HEK293 (cell line): ENCODE data around the gene LRRC51.
A peak's percentile ranks its signal among the peaks of the same experiment; 100 is the strongest.

Experiments
- BCL11B ChIP-seq: fragments of 450-650 bp; formaldehyde crosslinking; IDR thresholded peaks from 2 replicates; pipeline ENCODE4 v1.5.1; 2016; ENCODE audit warnings: low read depth, missing biosample characterization, missing genetic modification characterization
- GLI2 ChIP-seq: fragments of 450-650 bp; formaldehyde crosslinking; IDR thresholded peaks from 2 replicates; pipeline ENCODE4; 2017; ENCODE audit warnings: missing biosample characterization, missing genetic modification characterization, low read depth, borderline replicate concordance
- GLI4 ChIP-seq: fragments of 450-650 bp; formaldehyde crosslinking; IDR thresholded peaks from 2 replicates; pipeline ENCODE4 v1.5.1; 2016; ENCODE audit warnings: missing biosample characterization, missing genetic modification characterization
- HIC1 ChIP-seq: fragments of 450-650 bp; formaldehyde crosslinking; IDR thresholded peaks from 2 replicates; pipeline ENCODE4 v1.5.1; 2016; ENCODE audit warnings: missing biosample characterization, missing genetic modification characterization
- KLF10 ChIP-seq: fragments of 450-650 bp; IDR thresholded peaks from 2 replicates; pipeline ENCODE4 v1.5.1; 2018; ENCODE audit warnings: missing biosample characterization, mild to moderate bottlenecking, missing genetic modification characterization
- KLF7 ChIP-seq: fragments of 450-650 bp; formaldehyde crosslinking; IDR thresholded peaks from 2 replicates; pipeline ENCODE4 v1.5.1; 2016; ENCODE audit warnings: missing biosample characterization, missing genetic modification characterization, borderline replicate concordance
- KLF8 ChIP-seq: fragments of 450-650 bp; formaldehyde crosslinking; IDR thresholded peaks from 2 replicates; pipeline ENCODE4 v1.5.1; 2016; ENCODE audit warnings: missing biosample characterization, missing genetic modification characterization
- KLF9 ChIP-seq: fragments of 450-650 bp; formaldehyde crosslinking; IDR thresholded peaks from 2 replicates; pipeline ENCODE4 v1.5.1; 2016; ENCODE audit warnings: missing biosample characterization, missing genetic modification characterization, low read depth
- RBAK ChIP-seq: fragments of 450-650 bp; formaldehyde crosslinking; IDR thresholded peaks from 2 replicates; pipeline ENCODE4 v1.5.1; 2016; ENCODE audit warnings: missing biosample characterization, missing genetic modification characterization
- TCF7L2 ChIP-seq: IDR thresholded peaks from 2 replicates; pipeline ENCODE4 v1.6.1; 2011; ENCODE audit warnings: low read depth, mild to moderate bottlenecking, inconsistent platforms, low read length, moderate library complexity, borderline replicate concordance
- ZBTB44 ChIP-seq: fragments of 450-650 bp; IDR thresholded peaks from 2 replicates; pipeline ENCODE4 v1.5.1; 2018; ENCODE audit warnings: missing biosample characterization, mild to moderate bottlenecking, missing genetic modification characterization
- ZNF2 ChIP-seq: fragments of 450-650 bp; formaldehyde crosslinking; IDR thresholded peaks from 2 replicates; pipeline ENCODE4 v1.5.1; 2016; ENCODE audit warnings: missing biosample characterization, missing genetic modification characterization
- ZNF335 ChIP-seq: fragments of 450-650 bp; formaldehyde crosslinking; conservative IDR thresholded peaks from 2 replicates; pipeline ENCODE4 v1.5.1; 2016; ENCODE audit warnings: missing biosample characterization, missing genetic modification characterization
- ZNF449 ChIP-seq: fragments of 450-650 bp; formaldehyde crosslinking; IDR thresholded peaks from 2 replicates; pipeline ENCODE4 v1.5.1; 2017; ENCODE audit warnings: missing biosample characterization, mild to moderate bottlenecking, missing genetic modification characterization, moderate library complexity
- ZNF530 ChIP-seq: fragments of 450-650 bp; formaldehyde crosslinking; IDR thresholded peaks from 2 replicates; pipeline ENCODE4 v1.5.1; 2016; ENCODE audit warnings: low read depth, missing biosample characterization, missing genetic modification characterization
- ZNF629 ChIP-seq: fragments of 450-650 bp; formaldehyde crosslinking; IDR thresholded peaks from 2 replicates; pipeline ENCODE4 v1.5.1; 2017; ENCODE audit warnings: missing biosample characterization, missing genetic modification characterization
- ZNF785 ChIP-seq: fragments of 450-650 bp; formaldehyde crosslinking; IDR thresholded peaks from 2 replicates; pipeline ENCODE4 v1.5.1; 2016; ENCODE audit warnings: missing biosample characterization, missing genetic modification characterization
- TF ChIP-seq, protein P1 (sequence below): fragments of 450-650 bp; formaldehyde crosslinking; IDR thresholded peaks from 2 replicates; pipeline ENCODE4 v1.5.1; 2017; ENCODE audit warnings: missing biosample characterization, missing genetic modification characterization
- TF ChIP-seq, protein P2 (sequence below): fragments of 450-650 bp; formaldehyde crosslinking; IDR thresholded peaks from 2 replicates; pipeline ENCODE4 v1.5.1; 2016; ENCODE audit warnings: missing biosample characterization, missing genetic modification characterization
- TF ChIP-seq, protein P3 (sequence below): fragments of 450-650 bp; formaldehyde crosslinking; IDR thresholded peaks from 2 replicates; pipeline ENCODE4 v1.5.1; 2017; ENCODE audit warnings: missing biosample characterization, missing genetic modification characterization
- TF ChIP-seq, protein P4 (sequence below): fragments of 450-650 bp; formaldehyde crosslinking; IDR thresholded peaks from 2 replicates; pipeline ENCODE4 v1.5.1; 2017; ENCODE audit warnings: missing biosample characterization, missing genetic modification characterization

LRRC51 gene

GRCh38 chr11:72112143-72112977 is 31.7 kb downstream of the LRRC51 start, which contains the start of gene ANAPC15 (continued):
- TF ChIP-seq ZNF449, result peak; percentile 60; the same call in 1 of the 2 replicates
- TF ChIP-seq ZBTB44, result no peak
- TF ChIP-seq KLF9 (tag by site-specific recombination), result peak; percentile 78
- TF ChIP-seq ZNF2, result peak; percentile 65; the same call in 1 of the 2 replicates
- no peak for TF ChIP-seq ZNF530 (tag by site-specific recombination)
- peak; percentile 68; the same call in 1 of the 2 replicates for TF ChIP-seq BCL11B (tag by site-specific recombination)
- peak; percentile 72; the same call in 1 of the 2 replicates for TF ChIP-seq HIC1 (tag by site-specific recombination)
- no peak for TF ChIP-seq RBAK
- TF ChIP-seq ZNF629, result peak; percentile 87
- TF ChIP-seq, protein P1, sequence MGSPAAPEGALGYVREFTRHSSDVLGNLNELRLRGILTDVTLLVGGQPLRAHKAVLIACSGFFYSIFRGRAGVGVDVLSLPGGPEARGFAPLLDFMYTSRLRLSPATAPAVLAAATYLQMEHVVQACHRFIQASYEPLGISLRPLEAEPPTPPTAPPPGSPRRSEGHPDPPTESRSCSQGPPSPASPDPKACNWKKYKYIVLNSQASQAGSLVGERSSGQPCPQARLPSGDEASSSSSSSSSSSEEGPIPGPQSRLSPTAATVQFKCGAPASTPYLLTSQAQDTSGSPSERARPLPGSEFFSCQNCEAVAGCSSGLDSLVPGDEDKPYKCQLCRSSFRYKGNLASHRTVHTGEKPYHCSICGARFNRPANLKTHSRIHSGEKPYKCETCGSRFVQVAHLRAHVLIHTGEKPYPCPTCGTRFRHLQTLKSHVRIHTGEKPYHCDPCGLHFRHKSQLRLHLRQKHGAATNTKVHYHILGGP (tag by site-specific recombination), result no peak
- TF ChIP-seq, protein P2, sequence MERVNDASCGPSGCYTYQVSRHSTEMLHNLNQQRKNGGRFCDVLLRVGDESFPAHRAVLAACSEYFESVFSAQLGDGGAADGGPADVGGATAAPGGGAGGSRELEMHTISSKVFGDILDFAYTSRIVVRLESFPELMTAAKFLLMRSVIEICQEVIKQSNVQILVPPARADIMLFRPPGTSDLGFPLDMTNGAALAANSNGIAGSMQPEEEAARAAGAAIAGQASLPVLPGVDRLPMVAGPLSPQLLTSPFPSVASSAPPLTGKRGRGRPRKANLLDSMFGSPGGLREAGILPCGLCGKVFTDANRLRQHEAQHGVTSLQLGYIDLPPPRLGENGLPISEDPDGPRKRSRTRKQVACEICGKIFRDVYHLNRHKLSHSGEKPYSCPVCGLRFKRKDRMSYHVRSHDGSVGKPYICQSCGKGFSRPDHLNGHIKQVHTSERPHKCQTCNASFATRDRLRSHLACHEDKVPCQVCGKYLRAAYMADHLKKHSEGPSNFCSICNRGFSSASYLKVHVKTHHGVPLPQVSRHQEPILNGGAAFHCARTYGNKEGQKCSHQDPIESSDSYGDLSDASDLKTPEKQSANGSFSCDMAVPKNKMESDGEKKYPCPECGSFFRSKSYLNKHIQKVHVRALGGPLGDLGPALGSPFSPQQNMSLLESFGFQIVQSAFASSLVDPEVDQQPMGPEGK (tag by site-specific recombination), result no peak
- TF ChIP-seq, protein P3, sequence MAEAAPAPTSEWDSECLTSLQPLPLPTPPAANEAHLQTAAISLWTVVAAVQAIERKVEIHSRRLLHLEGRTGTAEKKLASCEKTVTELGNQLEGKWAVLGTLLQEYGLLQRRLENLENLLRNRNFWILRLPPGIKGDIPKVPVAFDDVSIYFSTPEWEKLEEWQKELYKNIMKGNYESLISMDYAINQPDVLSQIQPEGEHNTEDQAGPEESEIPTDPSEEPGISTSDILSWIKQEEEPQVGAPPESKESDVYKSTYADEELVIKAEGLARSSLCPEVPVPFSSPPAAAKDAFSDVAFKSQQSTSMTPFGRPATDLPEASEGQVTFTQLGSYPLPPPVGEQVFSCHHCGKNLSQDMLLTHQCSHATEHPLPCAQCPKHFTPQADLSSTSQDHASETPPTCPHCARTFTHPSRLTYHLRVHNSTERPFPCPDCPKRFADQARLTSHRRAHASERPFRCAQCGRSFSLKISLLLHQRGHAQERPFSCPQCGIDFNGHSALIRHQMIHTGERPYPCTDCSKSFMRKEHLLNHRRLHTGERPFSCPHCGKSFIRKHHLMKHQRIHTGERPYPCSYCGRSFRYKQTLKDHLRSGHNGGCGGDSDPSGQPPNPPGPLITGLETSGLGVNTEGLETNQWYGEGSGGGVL (tag by site-specific recombination), result no peak
- TF ChIP-seq, protein P4, sequence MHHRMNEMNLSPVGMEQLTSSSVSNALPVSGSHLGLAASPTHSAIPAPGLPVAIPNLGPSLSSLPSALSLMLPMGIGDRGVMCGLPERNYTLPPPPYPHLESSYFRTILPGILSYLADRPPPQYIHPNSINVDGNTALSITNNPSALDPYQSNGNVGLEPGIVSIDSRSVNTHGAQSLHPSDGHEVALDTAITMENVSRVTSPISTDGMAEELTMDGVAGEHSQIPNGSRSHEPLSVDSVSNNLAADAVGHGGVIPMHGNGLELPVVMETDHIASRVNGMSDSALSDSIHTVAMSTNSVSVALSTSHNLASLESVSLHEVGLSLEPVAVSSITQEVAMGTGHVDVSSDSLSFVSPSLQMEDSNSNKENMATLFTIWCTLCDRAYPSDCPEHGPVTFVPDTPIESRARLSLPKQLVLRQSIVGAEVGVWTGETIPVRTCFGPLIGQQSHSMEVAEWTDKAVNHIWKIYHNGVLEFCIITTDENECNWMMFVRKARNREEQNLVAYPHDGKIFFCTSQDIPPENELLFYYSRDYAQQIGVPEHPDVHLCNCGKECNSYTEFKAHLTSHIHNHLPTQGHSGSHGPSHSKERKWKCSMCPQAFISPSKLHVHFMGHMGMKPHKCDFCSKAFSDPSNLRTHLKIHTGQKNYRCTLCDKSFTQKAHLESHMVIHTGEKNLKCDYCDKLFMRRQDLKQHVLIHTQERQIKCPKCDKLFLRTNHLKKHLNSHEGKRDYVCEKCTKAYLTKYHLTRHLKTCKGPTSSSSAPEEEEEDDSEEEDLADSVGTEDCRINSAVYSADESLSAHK (tag by site-specific recombination), result peak; percentile 9; the same call in 1 of the 2 replicates
- peak; percentile 78; the same call in 1 of the 2 replicates for TF ChIP-seq KLF7 (tag by site-specific recombination)
- TF ChIP-seq ZNF335 (tag by site-specific recombination), result peak; percentile 50
- peak; percentile 58; the same call in 1 of the 2 replicates for TF ChIP-seq KLF8 (tag by site-specific recombination)
- TF ChIP-seq ZNF785 (tag by site-specific recombination), result no peak
- no peak for TF ChIP-seq GLI4 (tag by site-specific recombination)
- peak; percentile 71 for TF ChIP-seq KLF10
- TF ChIP-seq GLI2, result no peak
- TF ChIP-seq TCF7L2, result no peak
